ENCODE results near the gene GPR176.

GPR176 gene

DNA sequence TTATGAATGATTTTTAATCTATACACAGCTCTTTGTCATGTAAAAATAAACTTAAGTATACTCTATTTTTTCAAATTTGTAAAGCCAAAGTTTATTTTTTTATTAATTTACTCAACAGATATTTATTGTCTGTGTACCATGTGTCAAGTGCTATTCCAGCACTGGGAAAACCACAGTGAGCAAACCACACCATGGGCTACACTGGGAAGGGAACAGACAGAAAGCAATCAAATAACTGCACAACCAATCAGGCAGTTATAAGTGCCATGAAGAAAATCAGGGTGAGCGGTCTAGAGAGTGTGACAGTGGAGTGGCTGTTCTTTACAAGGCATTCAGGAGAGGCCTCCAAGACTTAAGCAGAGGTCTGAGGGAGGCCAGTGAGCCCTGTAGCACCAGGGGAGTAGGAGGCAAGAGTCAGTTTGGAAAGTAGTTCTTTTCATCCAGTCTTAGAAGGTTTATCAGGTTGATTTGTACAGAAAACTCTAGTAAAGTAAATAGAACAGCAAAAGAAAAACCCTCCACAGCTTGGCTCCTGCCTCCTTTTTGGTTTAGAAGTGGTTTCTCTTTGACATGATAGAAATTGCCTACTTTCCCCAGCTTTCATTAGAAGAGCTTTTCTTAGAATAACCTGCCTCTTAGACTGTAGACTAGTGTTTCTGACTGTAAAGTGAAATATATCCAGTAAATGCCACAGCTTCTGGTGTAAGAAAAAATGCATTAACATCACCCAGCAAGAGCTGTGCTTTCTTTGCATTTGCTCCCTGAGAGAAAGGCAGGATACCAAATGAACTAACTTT is 27.5 kb upstream of the GPR176 start:
- H3K14ac ChIP-seq (ENCODE audit: low read length), result no peak overlapping the region
- no peak overlapping the region for H2AK5ac ChIP-seq (ENCODE audit: low read length)
- no peak overlapping the region for H4K8ac ChIP-seq (ENCODE audit: low read depth, low read length)
- H3K18ac ChIP-seq (ENCODE audit: low read length), result no peak overlapping the region
- no peak overlapping the region for H2BK120ac ChIP-seq (ENCODE audit: insufficient read depth, low read length, poor library complexity)
- H3K79me1 ChIP-seq (ENCODE audit: low read length), result no peaks in the 10 kb centered on the region
- H2BK5ac ChIP-seq (ENCODE audit: low read depth, low read length, poor library complexity), result no peak overlapping the region
- no peak overlapping the region for H3K4ac ChIP-seq (ENCODE audit: low read depth, low read length)
- no CpG with 5 or more reads among the region's 1 CpG for WGBS (ENCODE audit: extremely low coverage, insufficient coverage, insufficient read length)
- no peaks in the 10 kb centered on the region for H3K79me2 ChIP-seq (ENCODE audit: control insufficient read depth, insufficient read depth, low read length, poor library complexity)
- H3K9ac ChIP-seq (ENCODE audit: low read length), result no peak overlapping the region
- H3K27me3 ChIP-seq (ENCODE audit: insufficient read depth, low read length), result no peaks in the 10 kb centered on the region
- no peak overlapping the region for H2AFZ ChIP-seq (ENCODE audit: insufficient read depth, low read length, poor library complexity)
- no peak overlapping the region for H3K4me2 ChIP-seq (ENCODE audit: low read length)
- no peak overlapping the region for H4K12ac ChIP-seq (ENCODE audit: low read depth, low read length)
- no peak overlapping the region for H3K27ac ChIP-seq (ENCODE audit: low read depth, low read length)
- peaks cover 15 to 23% of the 10 kb centered on the region in 2 experiments for H3K36me3 ChIP-seq (ENCODE audit: control insufficient read depth in 1 of 2, insufficient read depth in 2 of 2, low read length in 2 of 2)
- H2BK12ac ChIP-seq (ENCODE audit: low read length), result no peak overlapping the region
- H3K9me3 ChIP-seq (ENCODE audit: insufficient read depth, low read depth, low read length), result no peaks in the 10 kb centered on the region
- no peak overlapping the region for H4K91ac ChIP-seq (ENCODE audit: low read depth, low read length)
- DNase-seq, result no peak
- H3K23ac ChIP-seq (ENCODE audit: low read length), result peak overlapping the region; percentile 17
- H3K4me3 ChIP-seq (ENCODE audit: low read depth, low read length), result no peak overlapping the region
- peaks cover 0 to 4% of the 10 kb centered on the region in 2 experiments for H3K4me1 ChIP-seq (ENCODE audit: control insufficient read depth in 1 of 2, insufficient read depth in 2 of 2, low read length in 2 of 2)

DNA sequence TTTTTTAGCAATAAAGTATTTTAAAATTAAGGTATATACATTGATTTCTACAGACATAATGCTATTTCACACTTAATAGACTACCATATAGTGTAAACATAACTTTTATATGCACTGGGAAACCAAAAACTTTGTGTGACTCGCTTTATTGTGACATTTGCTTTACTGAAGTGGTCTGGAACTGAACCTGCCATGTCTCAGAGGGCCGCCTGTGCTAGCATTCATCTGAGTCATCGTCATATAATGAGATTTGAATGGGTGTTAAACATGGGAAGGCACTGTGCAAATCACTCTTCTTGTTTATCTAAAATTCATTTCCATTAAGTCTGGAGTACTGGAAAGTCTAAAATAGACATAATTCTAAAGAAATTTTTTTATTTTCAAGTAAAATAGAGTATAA is 26.8 kb upstream of the GPR176 start:
- H3K4me1 ChIP-seq (ENCODE audit: control insufficient read depth in 1 of 2, insufficient read depth in 2 of 2, low read length in 2 of 2), result peaks cover 0 to 4% of the 10 kb centered on the region in 2 experiments
- H3K9ac ChIP-seq (ENCODE audit: low read length), result no peak overlapping the region
- H3K79me1 ChIP-seq (ENCODE audit: low read length), result no peaks in the 10 kb centered on the region
- no peak for DNase-seq
- no peak overlapping the region for H2AFZ ChIP-seq (ENCODE audit: insufficient read depth, low read length, poor library complexity)
- H3K23ac ChIP-seq (ENCODE audit: low read length), result no peak overlapping the region
- no peak overlapping the region for H3K18ac ChIP-seq (ENCODE audit: low read length)
- H3K79me2 ChIP-seq (ENCODE audit: control insufficient read depth, insufficient read depth, low read length, poor library complexity), result no peaks in the 10 kb centered on the region
- H3K27ac ChIP-seq (ENCODE audit: low read depth, low read length), result no peak overlapping the region
- no peak overlapping the region for H3K4me3 ChIP-seq (ENCODE audit: low read depth, low read length)
- H4K91ac ChIP-seq (ENCODE audit: low read depth, low read length), result no peak overlapping the region
- no peak overlapping the region for H3K14ac ChIP-seq (ENCODE audit: low read length)
- peaks cover 13 to 21% of the 10 kb centered on the region in 2 experiments for H3K36me3 ChIP-seq (ENCODE audit: control insufficient read depth in 1 of 2, insufficient read depth in 2 of 2, low read length in 2 of 2)
- H4K8ac ChIP-seq (ENCODE audit: low read depth, low read length), result no peak overlapping the region
- H3K4ac ChIP-seq (ENCODE audit: low read depth, low read length), result no peak overlapping the region
- H2BK5ac ChIP-seq (ENCODE audit: low read depth, low read length, poor library complexity), result no peak overlapping the region
- H3K4me2 ChIP-seq (ENCODE audit: low read length), result no peak overlapping the region
- WGBS (ENCODE audit: extremely low coverage, insufficient coverage, insufficient read length), result no CpG with 5 or more reads among the region's 3 CpGs
- no peak overlapping the region for H2BK12ac ChIP-seq (ENCODE audit: low read length)
- H3K27me3 ChIP-seq (ENCODE audit: insufficient read depth, low read length), result no peaks in the 10 kb centered on the region
- no peak overlapping the region for H2AK5ac ChIP-seq (ENCODE audit: low read length)
- no peak overlapping the region for H4K12ac ChIP-seq (ENCODE audit: low read depth, low read length)
- H3K9me3 ChIP-seq (ENCODE audit: insufficient read depth, low read depth, low read length), result no peaks in the 10 kb centered on the region
- H2BK120ac ChIP-seq (ENCODE audit: insufficient read depth, low read length, poor library complexity), result no peak overlapping the region

DNA sequence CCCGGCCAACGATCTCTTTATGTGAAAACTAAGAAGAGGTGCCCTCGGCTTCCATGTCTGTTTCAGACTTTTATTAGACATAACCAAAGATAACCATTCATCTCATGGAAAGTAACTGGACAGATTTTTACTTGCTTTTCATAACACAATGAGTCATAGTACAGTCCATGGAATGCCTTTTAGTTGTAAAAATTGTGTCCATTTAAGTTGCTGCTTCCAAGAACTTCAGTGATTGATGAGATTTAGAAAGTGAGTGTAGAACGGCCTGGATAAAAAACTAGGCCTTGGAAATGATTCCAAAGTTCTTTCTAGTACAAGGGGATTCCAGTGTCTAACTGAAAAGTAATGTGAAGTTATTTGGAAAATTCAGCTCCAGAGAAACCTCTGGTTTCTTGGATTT is 24.7 kb upstream of the GPR176 start:
- peaks cover 7 to 13% of the 10 kb centered on the region in 2 experiments for H3K36me3 ChIP-seq (ENCODE audit: control insufficient read depth in 1 of 2, insufficient read depth in 2 of 2, low read length in 2 of 2)
- H3K14ac ChIP-seq (ENCODE audit: low read length), result no peak overlapping the region
- H4K91ac ChIP-seq (ENCODE audit: low read depth, low read length), result no peak overlapping the region
- no peaks in the 10 kb centered on the region for H3K79me2 ChIP-seq (ENCODE audit: control insufficient read depth, insufficient read depth, low read length, poor library complexity)
- no peak overlapping the region for H2BK12ac ChIP-seq (ENCODE audit: low read length)
- H3K4me3 ChIP-seq (ENCODE audit: low read depth, low read length), result no peak overlapping the region
- H2AK5ac ChIP-seq (ENCODE audit: low read length), result no peak overlapping the region
- no CpG with 5 or more reads among the region's 4 CpGs for WGBS (ENCODE audit: extremely low coverage, insufficient coverage, insufficient read length)
- peaks cover 6 to 7% of the 10 kb centered on the region in 2 experiments for H3K4me1 ChIP-seq (ENCODE audit: control insufficient read depth in 1 of 2, insufficient read depth in 2 of 2, low read length in 2 of 2)
- H2BK120ac ChIP-seq (ENCODE audit: insufficient read depth, low read length, poor library complexity), result no peak overlapping the region
- H4K12ac ChIP-seq (ENCODE audit: low read depth, low read length), result no peak overlapping the region
- no peak overlapping the region for H3K18ac ChIP-seq (ENCODE audit: low read length)
- H3K79me1 ChIP-seq (ENCODE audit: low read length), result peaks cover 2% of the 10 kb centered on the region
- DNase-seq, result no peak
- no peak overlapping the region for H3K4me2 ChIP-seq (ENCODE audit: low read length)
- no peak overlapping the region for H3K27ac ChIP-seq (ENCODE audit: low read depth, low read length)
- H2BK5ac ChIP-seq (ENCODE audit: low read depth, low read length, poor library complexity), result no peak overlapping the region
- H4K8ac ChIP-seq (ENCODE audit: low read depth, low read length), result no peak overlapping the region
- H3K27me3 ChIP-seq (ENCODE audit: insufficient read depth, low read length), result no peaks in the 10 kb centered on the region
- no peak overlapping the region for H3K4ac ChIP-seq (ENCODE audit: low read depth, low read length)
- H2AFZ ChIP-seq (ENCODE audit: insufficient read depth, low read length, poor library complexity), result no peak overlapping the region
- H3K9ac ChIP-seq (ENCODE audit: low read length), result no peak overlapping the region
- no peaks in the 10 kb centered on the region for H3K9me3 ChIP-seq (ENCODE audit: insufficient read depth, low read depth, low read length)
- H3K23ac ChIP-seq (ENCODE audit: low read length), result no peak overlapping the region

DNA sequence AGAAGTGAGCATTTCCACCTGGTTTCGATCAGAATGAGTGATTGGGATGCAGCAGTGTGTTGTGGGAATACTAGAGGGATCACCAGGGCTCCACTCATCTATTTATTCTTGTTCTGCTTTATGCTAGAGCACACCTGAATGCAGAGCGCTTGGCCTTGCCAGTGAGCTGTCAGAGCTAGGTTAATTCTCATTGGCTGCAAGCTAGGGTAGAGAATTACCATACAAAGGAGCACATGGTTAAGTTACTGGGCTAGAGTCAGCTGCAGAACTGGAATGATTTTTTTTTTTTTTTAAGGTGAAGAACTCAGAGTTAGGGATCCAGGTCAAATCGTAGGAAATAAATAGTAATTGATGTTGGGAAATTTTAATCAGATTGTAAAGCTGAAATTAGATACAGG is 22.7 kb upstream of the GPR176 start:
- no peak overlapping the region for H2BK120ac ChIP-seq (ENCODE audit: insufficient read depth, low read length, poor library complexity)
- H4K8ac ChIP-seq (ENCODE audit: low read depth, low read length), result no peak overlapping the region
- peaks cover 6 to 7% of the 10 kb centered on the region in 2 experiments for H3K4me1 ChIP-seq (ENCODE audit: control insufficient read depth in 1 of 2, insufficient read depth in 2 of 2, low read length in 2 of 2)
- no peak overlapping the region for H3K18ac ChIP-seq (ENCODE audit: low read length)
- H3K4me3 ChIP-seq (ENCODE audit: low read depth, low read length), result no peak overlapping the region
- DNase-seq, result no peak
- H3K79me1 ChIP-seq (ENCODE audit: low read length), result peaks cover 2% of the 10 kb centered on the region
- no peaks in the 10 kb centered on the region for H3K9me3 ChIP-seq (ENCODE audit: insufficient read depth, low read depth, low read length)
- H3K27me3 ChIP-seq (ENCODE audit: insufficient read depth, low read length), result no peaks in the 10 kb centered on the region
- H3K23ac ChIP-seq (ENCODE audit: low read length), result no peak overlapping the region
- no peaks in the 10 kb centered on the region for H3K79me2 ChIP-seq (ENCODE audit: control insufficient read depth, insufficient read depth, low read length, poor library complexity)
- H3K4me2 ChIP-seq (ENCODE audit: low read length), result no peak overlapping the region
- peaks cover 5 to 13% of the 10 kb centered on the region in 2 experiments for H3K36me3 ChIP-seq (ENCODE audit: control insufficient read depth in 1 of 2, insufficient read depth in 2 of 2, low read length in 2 of 2)
- peak overlapping the region; percentile 64 for H2BK5ac ChIP-seq (ENCODE audit: low read depth, low read length, poor library complexity)
- 100% methylated on average over 1 of the region's 3 CpGs for WGBS (ENCODE audit: extremely low coverage, insufficient coverage, insufficient read length)
- no peak overlapping the region for H4K12ac ChIP-seq (ENCODE audit: low read depth, low read length)
- no peak overlapping the region for H3K9ac ChIP-seq (ENCODE audit: low read length)
- no peak overlapping the region for H2AFZ ChIP-seq (ENCODE audit: insufficient read depth, low read length, poor library complexity)
- H3K4ac ChIP-seq (ENCODE audit: low read depth, low read length), result no peak overlapping the region
- no peak overlapping the region for H4K91ac ChIP-seq (ENCODE audit: low read depth, low read length)
- peak overlapping the region; percentile 80 for H3K14ac ChIP-seq (ENCODE audit: low read length)
- peak overlapping the region; percentile 27 for H3K27ac ChIP-seq (ENCODE audit: low read depth, low read length)
- no peak overlapping the region for H2AK5ac ChIP-seq (ENCODE audit: low read length)
- H2BK12ac ChIP-seq (ENCODE audit: low read length), result no peak overlapping the region
